ENCODE data around the gene PRDM16. TPM values are rescaled to one million over a fixed set of nuclear protein-coding genes. Genes with fewer than 3 reads are reported as not detected.

PRDM16 gene
- total and polyA plus RNA-seq, 4 donors: 0.05 to 0.67 (median 0.19) TPM

GRCh38 chr1:3135073-3135702 is 66.2 kb downstream of the PRDM16 start:
- Histone ChIP-seq H3K4me1 (ENCODE audit: control insufficient read depth in 4 of 4, insufficient read depth in 4 of 4, low read length in 3 of 4) (no peaks in the 10 kb centered on the region), H3K9me3 (ENCODE audit: control insufficient read depth in 4 of 4, low read length in 3 of 4) (no peaks in the 10 kb centered on the region), H3K9ac (ENCODE audit: low read depth in 1 of 2, low read length in 2 of 2) (no peak overlapping the region), H3K36me3 (ENCODE audit: control insufficient read depth in 4 of 4, insufficient read depth in 3 of 4, low read depth in 1 of 4, low read length in 3 of 4) (no peaks in the 10 kb centered on the region), H3K4me3 (ENCODE audit: low read depth in 1 of 3, low read length in 3 of 3) (no peak overlapping the region), H3K27me3 (ENCODE audit: control insufficient read depth in 4 of 4, insufficient read depth in 4 of 4, low read length in 3 of 4) (no peaks in the 10 kb centered on the region), H3K27ac (ENCODE audit: low read depth in 1 of 2, low read length in 2 of 2) (no peak overlapping the region)
- no peak for TF ChIP-seq REST (IDR thresholded peaks at IDR 0.05)
- no peak for TF ChIP-seq HNF4A (conservative IDR thresholded peaks at IDR 0.05)
- TF ChIP-seq RAD21 (IDR thresholded peaks at IDR 0.05): no peak
- TF ChIP-seq GABPA (IDR thresholded peaks at IDR 0.05 in 1 of 2, conservative IDR thresholded peaks at IDR 0.05 in 1 of 2): no peak
- no peak for DNase-seq (ENCODE audit: low spot score)
- WGBS: 75% methylated on average over 29 of the region's 29 CpGs

- no peak overlapping the region for H3K27ac ChIP-seq (ENCODE audit: low read depth in 1 of 2, low read length in 2 of 2)
- TF ChIP-seq TAF1 (conservative IDR thresholded peaks at IDR 0.05) (no peak), FOXA2 (IDR thresholded peaks at IDR 0.05) (no peak), REST (IDR thresholded peaks at IDR 0.05) (no peak), GABPA (IDR thresholded peaks at IDR 0.05 in 1 of 2, conservative IDR thresholded peaks at IDR 0.05 in 1 of 2) (no peak), MAX (IDR thresholded peaks at IDR 0.05) (no peak)
- WGBS: 88% methylated on average over 35 of the region's 35 CpGs
- no peak overlapping the region for H3K4me3 ChIP-seq (ENCODE audit: low read depth in 1 of 3, low read length in 3 of 3)
- no peaks in the 10 kb centered on the region for H3K27me3 ChIP-seq (ENCODE audit: control insufficient read depth in 4 of 4, insufficient read depth in 4 of 4, low read length in 3 of 4)
- DNase-seq (ENCODE audit: low spot score): no peak
- no peaks in the 10 kb centered on the region for H3K9me3 ChIP-seq (ENCODE audit: control insufficient read depth in 4 of 4, low read length in 3 of 4)
- H3K36me3 ChIP-seq (ENCODE audit: control insufficient read depth in 4 of 4, insufficient read depth in 3 of 4, low read depth in 1 of 4, low read length in 3 of 4): no peaks in the 10 kb centered on the region
- H3K9ac ChIP-seq (ENCODE audit: low read depth in 1 of 2, low read length in 2 of 2): no peak overlapping the region
- H3K4me1 ChIP-seq (ENCODE audit: control insufficient read depth in 4 of 4, insufficient read depth in 4 of 4, low read length in 3 of 4): no peaks in the 10 kb centered on the region
Measured at GRCh38 chr1:3135744-3136455, 66.9 kb downstream of the PRDM16 start.

GRCh38 chr1:3136532-3136931 is 67.5 kb downstream of the PRDM16 start:
- no peak overlapping the region for H3K4me3 ChIP-seq (ENCODE audit: low read depth in 1 of 3, low read length in 3 of 3)
- no peaks in the 10 kb centered on the region for H3K36me3 ChIP-seq (ENCODE audit: control insufficient read depth in 4 of 4, insufficient read depth in 3 of 4, low read depth in 1 of 4, low read length in 3 of 4)
- no peaks in the 10 kb centered on the region for H3K9me3 ChIP-seq (ENCODE audit: control insufficient read depth in 4 of 4, low read length in 3 of 4)
- 74% methylated on average over 5 of the region's 5 CpGs for WGBS
- DNase-seq (ENCODE audit: low spot score): no peak
- H3K27ac ChIP-seq (ENCODE audit: low read depth in 1 of 2, low read length in 2 of 2): no peak overlapping the region
- no peaks in the 10 kb centered on the region for H3K27me3 ChIP-seq (ENCODE audit: control insufficient read depth in 4 of 4, insufficient read depth in 4 of 4, low read length in 3 of 4)
- no peak overlapping the region for H3K9ac ChIP-seq (ENCODE audit: low read depth in 1 of 2, low read length in 2 of 2)
- H3K4me1 ChIP-seq (ENCODE audit: control insufficient read depth in 4 of 4, insufficient read depth in 4 of 4, low read length in 3 of 4): no peaks in the 10 kb centered on the region
- no peak for TF ChIP-seq FOXA2 (IDR thresholded peaks at IDR 0.05)
- TF ChIP-seq RXRA (IDR thresholded peaks at IDR 0.05): no peak
- no peak for TF ChIP-seq FOXA1 (IDR thresholded peaks at IDR 0.05)
- no peak for TF ChIP-seq ATF3 (IDR thresholded peaks at IDR 0.05)
- TF ChIP-seq TAF1 (conservative IDR thresholded peaks at IDR 0.05): no peak
- no peak for TF ChIP-seq GABPA (IDR thresholded peaks at IDR 0.05 in 1 of 2, conservative IDR thresholded peaks at IDR 0.05 in 1 of 2)
- TF ChIP-seq HNF4G (IDR thresholded peaks at IDR 0.05): no peak
- no peak for TF ChIP-seq MAX (IDR thresholded peaks at IDR 0.05)
- no peak for TF ChIP-seq SP1 (IDR thresholded peaks at IDR 0.05)
- TF ChIP-seq CTCF (IDR thresholded peaks at IDR 0.05; ENCODE audit: low read depth, low read length, missing input control): no peak
- TF ChIP-seq NR2F2 (IDR thresholded peaks at IDR 0.05): no peak
- TF ChIP-seq RAD21 (IDR thresholded peaks at IDR 0.05): no peak
- no peak for TF ChIP-seq HNF4A (conservative IDR thresholded peaks at IDR 0.05)
- no peak for TF ChIP-seq EGR1 (IDR thresholded peaks at IDR 0.05; ENCODE audit: low read depth in 2 of 2)
- no peak for TF ChIP-seq YY1 (IDR thresholded peaks at IDR 0.05)
